Measurements from ENCODE around the gene CLEC4F.

GRCh38 chr2:70817284-70817954 is 3.0 kb downstream of the CLEC4F start:
- TF ChIP-seq POLR2AphosphoS5 (IDR thresholded peaks at IDR 0.05) (no peak), CTCF (IDR thresholded peaks at IDR 0.05 in 8 of 11, conservative IDR thresholded peaks at IDR 0.05 in 3 of 11) (no peak), POLR2A (IDR thresholded peaks at IDR 0.05) (no peak)
